PC-3 (cell line): ENCODE results near the gene GTPBP6. TPM values are rescaled to one million over a fixed set of nuclear protein-coding genes. Genes with fewer than 3 reads are reported as not detected.
"Not testable (repeated sequence)": the region's sequence is repeated elsewhere in the genome, so short reads cannot be mapped to it uniquely, and the experiment has no call there.

Experiments used
- ATAC-seq: fragments of 200-7000 bp; cut with Tn5 transposase; 2 replicates; pipeline ENCODE4 v1.9.1; 2020; ENCODE audit warnings: mild to moderate bottlenecking, moderate library complexity
- BruUV-seq: library from RNA; stranded (reverse); fragments of 400-500 nt; replicated peaks from 2 replicates; lab custom pipeline; 2021; lab: Mats Ljungman, UMichigan
- CTCF ChIA-PET: fragments of 300-600 bp; sonication (Branson Sonifier 250); formaldehyde crosslinking; loops from one replicate; lab custom pipeline; 2022; ENCODE audit warnings: antibody characterized with exemption; lab: Charles Lee
- POLR2A ChIA-PET: fragments of 300-600 bp; sonication (Branson Sonifier 250); formaldehyde crosslinking; loops from one replicate; lab custom pipeline; 2022; ENCODE audit warnings: antibody characterized with exemption; ENCODE audit not compliant: unreplicated experiment; lab: Charles Lee
- DNase-seq: peaks from one replicate; pipeline ENCODE4 v3.0.0-alpha.2; 2015
- H2AFZ ChIP-seq: fragments of 300-600 bp; sonication (generic); 2 replicates; pipeline ENCODE4 v1.6.0; 2016; ENCODE audit warnings: antibody characterized with exemption, low read length
- H3F3A ChIP-seq: fragments of 300-600 bp; sonication (generic); one replicate; pipeline ENCODE4 v1.6.0; 2017; ENCODE audit warnings: antibody characterized with exemption, low read length, control low read depth, mild to moderate bottlenecking; ENCODE audit not compliant: unreplicated experiment
- H3K27ac ChIP-seq: fragments of 300-600 bp; sonication (generic); 2 replicates; pipeline ENCODE4 v1.5.1; 2016; ENCODE audit warnings: mild to moderate bottlenecking, low read length
- H3K27me3 ChIP-seq: fragments of 300-600 bp; sonication (generic); 2 replicates; pipeline ENCODE4 v1.6.1; 2016; ENCODE audit warnings: low read length, mixed read lengths
- H3K36me3 ChIP-seq: fragments of 300-600 bp; sonication (generic); 2 replicates; pipeline ENCODE4 v1.6.1; 2016; ENCODE audit warnings: low read depth, mixed run types, low read length, mixed read lengths
- H3K4me1 ChIP-seq: fragments of 300-600 bp; sonication (generic); 2 replicates; pipeline ENCODE4 v1.5.1; 2016; ENCODE audit warnings: low read length; ENCODE audit not compliant: insufficient read depth
- H3K4me2 ChIP-seq: fragments of 300-600 bp; sonication (generic); 2 replicates; pipeline ENCODE4 v1.6.0; 2016; ENCODE audit warnings: low read length
- H3K4me3 ChIP-seq: fragments of 300-600 bp; sonication (generic); 2 replicates; pipeline ENCODE4 v1.5.1; 2016; ENCODE audit warnings: mild to moderate bottlenecking, low read length, mixed read lengths
- H3K79me2 ChIP-seq: fragments of 300-600 bp; sonication (generic); 2 replicates; pipeline ENCODE4 v1.6.1; 2017; ENCODE audit warnings: low read length, mixed read lengths
- H3K9ac ChIP-seq: fragments of 300-600 bp; sonication (generic); 2 replicates; pipeline ENCODE4 v1.6.0; 2016; ENCODE audit warnings: mild to moderate bottlenecking, low read length
- H3K9me2 ChIP-seq: fragments of 300-600 bp; sonication (generic); replicated peaks from 2 replicates; pipeline ENCODE4 v1.6.1; 2016; ENCODE audit warnings: mixed run types, low read length, mixed read lengths
- H3K9me3 ChIP-seq: fragments of 300-600 bp; sonication (generic); 2 replicates; pipeline ENCODE4 v1.6.1; 2016; ENCODE audit warnings: low read length, mixed read lengths
- H4K20me1 ChIP-seq: fragments of 300-600 bp; sonication (generic); 2 replicates; pipeline ENCODE4 v1.6.1; 2016; ENCODE audit warnings: low read length, mixed read lengths
- CTCF ChIP-seq: fragments of 300-600 bp; sonication (generic); conservative IDR thresholded peaks from 2 replicates; pipeline ENCODE4 v1.5.1; 2017; ENCODE audit warnings: antibody characterized with exemption, low read depth, mild to moderate bottlenecking, low read length
- EZH2 ChIP-seq: fragments of 300-600 bp; sonication (generic); IDR thresholded peaks from one replicate; pipeline ENCODE4 v1.6.1; 2017; ENCODE audit warnings: antibody characterized with exemption, mild to moderate bottlenecking, low read length; ENCODE audit not compliant: unreplicated experiment
- EZH2phosphoT487 ChIP-seq: fragments of 300-600 bp; sonication (generic); IDR thresholded peaks from 2 replicates; pipeline ENCODE4 v1.6.1; 2018; ENCODE audit warnings: mild to moderate bottlenecking, antibody characterized with exemption, low read length, borderline replicate concordance
- intact Hi-C: fragments of 100-400 bp; cut with micrococcal nuclease; formaldehyde crosslinking; loops from 2 replicates; pipeline ENCODE4 v1.9.0; 2023
- total RNA-seq: library from RNA; depleted of rRNA; stranded (reverse); fragments of >200 nt; gene quantifications from 2 replicates; pipeline ENCODE4 v1.2.3, GENCODE V29; 2014

Gene GTPBP6
- total RNA-seq, 1 experiment from 2014 or later: 38.8 TPM

- no peak overlapping the region for H3K4me3 ChIP-seq
- no peaks in the 10 kb centered on the region for H3K9me3 ChIP-seq
- ChIA-PET CTCF (no interaction called here), POLR2A (no interaction called here)
- H3K36me3 ChIP-seq: no peaks in the 10 kb centered on the region
- H3K4me2 ChIP-seq: no peak overlapping the region
- intact Hi-C loops: no loop called here
- ATAC-seq (no peak), DNase-seq (no peak)
- TF ChIP-seq CTCF (no peak), EZH2phosphoT487 (no peak), EZH2 (no peak)
- H3K27me3 ChIP-seq: no peaks in the 10 kb centered on the region
- no peaks in the 10 kb centered on the region for H4K20me1 ChIP-seq
- peaks cover 17% of the 10 kb centered on the region for H3K4me1 ChIP-seq
- H3K27ac ChIP-seq: no peak overlapping the region
- H3K79me2 ChIP-seq: no peaks in the 10 kb centered on the region
- H3F3A ChIP-seq: no peaks in the 10 kb centered on the region
- BruUV-seq: no TSS peak
- H2AFZ ChIP-seq: no peak overlapping the region
- H3K9me2 ChIP-seq: no peaks in the 10 kb centered on the region
- H3K9ac ChIP-seq: no peak overlapping the region
Observed at GRCh38 chrX:265502-265901, 53.1 kb downstream of the GTPBP6 start.

- no peaks in the 10 kb centered on the region for H3K79me2 ChIP-seq
- H4K20me1 ChIP-seq: no peaks in the 10 kb centered on the region
- H2AFZ ChIP-seq: no peak overlapping the region
- no peak overlapping the region for H3K4me3 ChIP-seq
- peaks cover 17% of the 10 kb centered on the region for H3K4me1 ChIP-seq
- no peak for DNase-seq
- H3K27me3 ChIP-seq: no peaks in the 10 kb centered on the region
- CTCF ChIA-PET: no interaction called here
- BruUV-seq: no TSS peak
- POLR2A ChIA-PET: no interaction called here
- H3F3A ChIP-seq: no peaks in the 10 kb centered on the region
- ATAC-seq: no peak
- no peaks in the 10 kb centered on the region for H3K9me2 ChIP-seq
- H3K9me3 ChIP-seq: no peaks in the 10 kb centered on the region
- no peak overlapping the region for H3K27ac ChIP-seq
- intact Hi-C loops: no loop called here
- H3K36me3 ChIP-seq: no peaks in the 10 kb centered on the region
- no peak overlapping the region for H3K9ac ChIP-seq
- no peak for TF ChIP-seq EZH2
- no peak for TF ChIP-seq CTCF
- TF ChIP-seq EZH2phosphoT487: no peak
- H3K4me2 ChIP-seq: no peak overlapping the region
Observed at GRCh38 chrX:264634-265455, 53.8 kb downstream of the GTPBP6 start.

- not testable (repeated sequence) for DNase-seq, H3K4me2 ChIP-seq, H3K9me2 ChIP-seq
Observed at GRCh38 chrX:264006-264405, 54.6 kb downstream of the GTPBP6 start.

More at GRCh38 chrX:264006-264405, 54.6 kb downstream of the GTPBP6 start:
- peaks cover 17% of the 10 kb centered on the region for H3K4me1 ChIP-seq
- ATAC-seq, H3K79me2 ChIP-seq, H3K27ac ChIP-seq, CTCF ChIA-PET, H3K4me3 ChIP-seq, H3K27me3 ChIP-seq, H2AFZ ChIP-seq, POLR2A ChIA-PET, H4K20me1 ChIP-seq, intact Hi-C loops, H3K36me3 ChIP-seq, H3K9me3 ChIP-seq, H3K9ac ChIP-seq, H3F3A ChIP-seq, BruUV-seq: not testable (repeated sequence)
